GM21526 (cell line): Measurements from ENCODE around the gene MFGE8.

ENCODE experiments used
- ATAC-seq: cut with Tn5 transposase; IDR thresholded peaks from one replicate; pipeline ENCODE4 v1.9.1; 2021; ENCODE audit warnings: moderate library complexity; ENCODE audit not compliant: unreplicated experiment, low FRiP score

The MFGE8 gene

DNA sequence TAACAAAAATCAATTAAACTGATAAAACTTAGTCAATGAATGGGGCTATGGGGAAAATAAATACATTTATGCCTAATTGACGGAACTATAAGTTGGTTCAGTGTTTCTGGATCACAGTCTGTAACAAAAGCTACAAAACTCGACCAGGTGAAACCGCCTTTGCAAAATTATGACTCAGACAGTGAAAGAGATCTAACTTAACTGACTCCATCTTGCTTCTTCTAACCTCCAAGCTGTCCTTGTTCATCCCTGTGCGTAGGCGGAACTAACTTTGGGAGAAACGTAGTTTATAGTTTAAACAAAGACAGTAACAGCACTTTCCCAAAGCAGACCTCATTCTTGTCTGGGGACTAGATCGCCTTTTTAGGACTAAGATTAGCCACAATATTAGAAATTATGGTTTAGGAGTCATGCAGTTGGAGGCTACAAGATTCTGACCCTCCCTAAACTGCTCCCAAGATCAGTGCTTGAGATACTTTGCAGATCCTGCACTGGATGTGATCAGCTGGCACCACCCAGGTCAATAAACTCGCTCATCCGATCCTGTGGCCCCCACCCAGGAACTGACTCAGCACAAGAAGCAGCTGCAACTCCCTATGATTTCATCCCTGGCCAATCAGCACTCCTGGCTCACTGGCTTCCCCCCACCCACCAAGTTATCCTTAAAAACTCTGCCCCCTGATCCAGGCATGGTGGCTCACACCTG, 7.2 kb upstream of the MFGE8 start:
- no peak for ATAC-seq

DNA sequence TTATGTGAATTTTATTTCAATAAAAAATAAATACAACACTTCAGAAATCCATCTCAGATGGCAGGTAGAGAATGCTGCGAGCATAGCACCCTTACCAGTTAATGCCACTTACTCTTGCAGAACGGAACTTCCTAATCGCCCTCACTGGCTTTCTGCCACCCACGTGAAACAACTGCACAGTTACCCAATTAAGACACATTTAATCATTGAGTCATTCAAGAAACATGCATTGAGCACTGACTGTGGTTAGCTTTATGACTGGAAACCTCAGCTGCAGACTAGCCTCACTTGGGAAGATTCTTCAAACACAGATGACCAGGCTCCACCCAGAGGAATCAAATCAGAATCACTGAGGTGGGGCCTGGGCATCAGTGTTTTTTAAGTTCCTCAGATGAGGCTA, 5.6 kb upstream of the MFGE8 start:
- ATAC-seq = no peak

DNA sequence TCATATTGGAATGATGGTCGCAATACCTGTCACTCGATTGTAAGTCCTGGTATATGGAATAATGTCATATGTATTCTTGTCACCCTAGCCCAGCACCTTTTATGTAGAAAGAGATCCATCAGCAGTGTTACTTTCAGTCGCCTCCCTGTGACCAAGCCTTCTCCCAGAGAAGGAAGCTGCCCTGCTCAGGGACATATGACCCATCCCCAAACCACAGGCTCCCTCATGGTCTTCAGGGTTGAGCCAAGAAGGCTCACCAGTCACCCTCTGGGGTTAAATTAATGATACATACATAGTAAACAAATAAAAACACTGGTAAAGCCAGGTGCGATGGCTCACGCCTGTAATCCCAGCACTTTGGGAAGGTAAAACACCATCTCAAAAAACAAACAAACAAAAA, 4.6 kb upstream of the MFGE8 start:
- no peak for ATAC-seq

DNA sequence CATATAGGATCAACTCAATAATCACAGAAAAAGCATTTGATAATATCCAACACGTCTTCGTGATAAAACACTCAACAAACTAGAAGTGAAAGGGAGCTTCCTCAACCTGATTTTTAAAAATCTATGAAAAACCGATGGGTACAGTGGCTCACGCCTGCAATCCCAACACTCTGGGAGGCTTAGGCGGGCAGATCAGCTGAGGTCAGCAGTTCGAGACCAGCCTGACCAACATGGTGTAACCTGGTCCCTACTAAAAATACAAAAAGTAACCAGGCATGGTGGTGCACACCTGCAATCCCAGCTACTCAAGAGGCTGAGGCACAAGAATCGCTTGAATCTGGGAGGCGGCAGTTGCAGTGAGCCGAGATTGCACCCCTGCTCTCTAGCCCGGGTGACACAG, 2.2 kb upstream of the MFGE8 start:
- ATAC-seq = no peak

DNA sequence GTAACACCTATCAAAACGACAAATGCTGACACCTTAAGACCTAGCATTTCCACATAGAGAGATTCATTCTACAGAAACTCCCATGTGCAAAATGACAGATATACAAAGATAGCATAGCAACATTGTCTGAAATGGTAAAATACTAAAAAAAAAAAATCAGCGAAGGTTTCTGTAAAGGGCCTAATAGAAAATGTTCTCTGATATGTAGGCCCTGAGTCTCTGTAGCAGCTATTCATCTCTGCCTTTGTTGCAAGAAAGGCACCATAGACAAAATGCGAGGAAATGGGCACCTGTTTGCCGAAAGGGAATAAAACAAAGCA, 631 bp upstream of the MFGE8 start:
- no peak for ATAC-seq

- ATAC-seq = no peak
Observed at GRCh38 chr15:88912500-88912921, 668 bp downstream of the MFGE8 start.

- ATAC-seq = no peak
Observed at GRCh38 chr15:88911766-88912118, 1.4 kb downstream of the MFGE8 start.

DNA sequence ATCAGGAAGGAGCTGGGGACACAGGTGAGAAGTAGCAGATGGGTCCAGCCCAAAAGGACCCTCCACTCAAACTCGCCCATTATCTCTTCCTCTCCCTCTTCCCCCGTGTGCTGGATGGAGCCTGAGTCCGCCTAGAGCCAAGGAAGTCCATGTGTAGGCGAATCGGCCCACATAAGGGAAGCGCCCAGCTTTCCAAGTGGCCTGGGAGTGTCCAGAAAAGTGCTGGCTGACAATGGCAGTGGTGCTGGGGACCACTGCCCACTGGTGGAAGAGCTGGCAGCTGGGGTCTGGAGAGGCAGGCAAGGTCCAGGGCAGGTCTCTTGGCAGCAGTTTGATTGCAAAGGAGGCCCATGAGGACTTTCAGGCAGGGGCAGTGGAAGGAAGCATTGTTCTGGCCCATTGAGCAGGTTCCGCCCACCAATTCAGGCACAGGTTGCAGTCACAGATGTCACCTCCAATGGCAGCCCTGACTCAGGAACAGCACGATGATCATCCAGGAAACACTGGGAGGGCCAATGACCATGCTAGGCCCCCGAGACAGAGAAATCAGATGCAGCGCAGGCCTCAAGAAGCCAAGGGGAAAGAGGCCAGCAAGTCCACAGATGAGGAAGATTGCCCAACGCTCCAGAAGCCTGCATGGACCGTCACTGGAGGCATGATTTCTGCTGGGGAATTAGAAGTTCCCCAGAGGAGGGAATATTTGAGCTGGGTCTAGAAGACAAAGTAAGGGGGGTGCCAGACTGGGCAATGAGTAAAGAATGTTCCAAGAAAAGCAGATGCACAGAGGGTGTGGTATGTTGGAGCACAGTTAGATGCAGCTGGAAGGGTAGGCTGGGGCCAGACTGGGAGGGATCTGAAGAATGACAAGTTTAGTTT, 3.0 kb downstream of the MFGE8 start:
- no peak for ATAC-seq

DNA sequence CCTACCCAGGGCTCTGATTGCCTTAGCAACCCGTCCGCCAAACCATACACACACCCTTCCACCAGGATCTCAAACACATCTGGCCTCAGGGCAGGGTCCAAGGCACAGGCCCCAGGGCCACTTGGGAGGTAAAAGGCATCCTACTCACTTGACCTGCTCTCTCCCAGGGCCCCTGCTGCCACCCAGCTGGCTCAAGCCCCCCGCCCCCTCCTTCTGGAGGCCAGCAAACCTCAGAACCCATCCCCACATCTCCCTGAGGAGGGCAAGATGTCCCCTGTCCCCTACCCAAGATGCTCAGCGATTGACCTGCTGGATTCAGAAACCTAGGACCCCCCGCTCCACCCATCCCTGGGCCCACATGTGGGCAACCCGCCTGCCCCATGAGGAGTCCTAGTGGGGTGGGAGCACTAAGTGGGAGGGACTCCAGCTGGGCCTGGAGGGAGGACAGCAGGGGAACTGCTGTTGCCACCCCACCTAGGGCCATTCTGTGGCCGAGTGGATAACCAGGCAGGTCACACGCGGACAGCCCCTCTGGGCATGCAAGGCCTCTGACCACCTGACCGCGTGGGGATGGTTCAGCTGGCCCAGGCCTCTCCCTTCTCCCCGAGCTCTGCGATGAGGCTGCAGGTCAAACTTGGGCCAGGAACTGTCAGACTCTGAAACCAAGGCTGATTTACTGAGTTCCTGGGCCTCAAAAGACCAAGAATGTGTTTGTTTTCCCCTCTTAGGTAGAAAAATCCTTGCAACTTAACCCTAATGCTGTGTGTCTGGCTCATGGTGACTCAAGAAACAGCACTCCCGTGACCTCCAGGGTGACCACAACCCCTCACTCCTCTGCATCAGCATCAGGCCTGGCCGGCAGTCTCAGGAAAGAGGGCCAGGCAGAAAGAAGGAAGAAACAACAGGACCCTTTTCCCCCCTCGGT, 4.2 kb downstream of the MFGE8 start:
- ATAC-seq = no peak

GRCh38 chr15:88908123-88908522, 5.1 kb downstream of the MFGE8 start:
- no peak for ATAC-seq

- no peak for ATAC-seq
Observed at GRCh38 chr15:88907111-88907510, 6.1 kb downstream of the MFGE8 start.

DNA sequence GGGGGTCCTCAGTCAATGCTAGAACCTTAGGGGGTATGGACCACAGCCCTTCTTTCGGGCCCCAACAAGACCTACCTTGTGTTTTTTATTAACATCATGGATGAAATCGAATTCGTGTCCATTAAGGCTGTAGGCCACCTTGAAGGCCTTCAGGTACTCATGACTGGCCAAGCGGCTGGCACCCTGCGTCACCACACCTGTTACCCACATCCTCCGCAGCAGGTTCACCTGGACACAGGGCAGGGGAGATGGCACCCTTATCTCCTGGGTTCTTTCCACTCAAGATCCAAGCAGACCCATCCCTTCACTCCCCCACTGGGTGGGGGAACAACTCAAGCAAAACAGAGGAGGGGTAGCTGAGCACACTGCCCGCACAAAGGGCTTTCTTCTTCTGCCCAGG, 6.6 kb downstream of the MFGE8 start:
- ATAC-seq = no peak

- ATAC-seq = no peak
Observed at GRCh38 chr15:88906130-88906529, 7.0 kb downstream of the MFGE8 start.

DNA sequence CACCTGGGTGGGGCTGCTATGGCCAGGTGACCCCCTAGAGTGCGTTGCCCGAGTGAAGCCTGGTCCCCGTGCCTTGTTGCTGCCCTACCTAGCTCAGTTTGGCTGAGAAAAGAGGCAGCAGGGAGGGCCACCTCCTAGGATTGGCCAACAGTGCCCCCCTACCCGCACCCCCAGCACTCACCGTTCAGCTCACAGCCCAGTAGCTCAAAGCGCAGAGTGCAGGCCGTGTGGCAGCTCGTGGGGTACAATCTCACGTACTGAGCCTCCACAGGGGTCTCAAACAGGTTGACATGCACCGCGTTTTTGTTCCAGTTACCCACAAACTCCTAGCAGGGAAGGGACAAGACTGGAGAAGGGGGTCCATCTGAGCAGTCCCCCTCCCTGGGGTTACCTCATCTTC, 7.6 kb downstream of the MFGE8 start:
- no peak for ATAC-seq

DNA sequence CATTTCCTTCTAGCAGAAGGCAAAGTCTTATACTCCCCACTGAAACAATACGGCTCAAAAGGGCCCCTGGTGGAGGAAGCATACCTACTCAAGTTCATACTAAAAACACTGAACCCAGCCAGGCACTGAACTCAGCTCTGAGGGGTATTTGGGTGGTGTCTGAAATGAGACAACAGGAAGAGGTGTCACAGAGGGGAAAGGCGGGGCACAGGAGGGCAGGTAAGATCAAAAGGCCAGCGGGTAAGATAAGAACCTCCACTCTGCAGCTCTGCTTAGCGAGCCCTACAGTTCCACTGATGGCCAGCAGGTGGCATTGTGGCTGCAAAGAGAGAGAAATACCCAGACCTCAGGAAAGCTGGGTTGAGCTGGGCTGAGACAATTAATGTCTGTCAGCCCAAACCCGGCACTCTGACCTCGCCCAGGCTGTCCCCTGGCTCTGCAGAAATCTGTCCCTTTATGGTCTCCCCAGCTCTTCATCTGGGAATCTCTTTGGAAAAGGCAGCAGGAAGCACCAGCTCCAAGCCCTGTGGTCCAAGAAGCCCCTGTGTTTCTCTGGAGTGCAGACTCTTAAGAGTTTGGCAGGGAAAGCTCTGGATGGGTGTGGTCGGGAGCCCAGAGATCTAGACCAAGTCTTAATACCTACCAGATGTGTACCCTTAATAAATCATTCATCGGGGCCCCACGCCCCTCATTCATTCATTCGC, 8.4 kb downstream of the MFGE8 start:
- ATAC-seq = peak; percentile 77

- no peak for ATAC-seq
Observed at GRCh38 chr15:88904257-88904623, 8.9 kb downstream of the MFGE8 start.

GRCh38 chr15:88902846-88903245, 10.3 kb downstream of the MFGE8 start:
- ATAC-seq = no peak

- no peak for ATAC-seq
Observed at GRCh38 chr15:88902221-88902835, 10.9 kb downstream of the MFGE8 start.

- ATAC-seq = no peak
Observed at GRCh38 chr15:88901508-88902220, 11.5 kb downstream of the MFGE8 start.
